ENCODE results near the gene MS4A6E. TPM values are rescaled to one million over a fixed set of nuclear protein-coding genes. Genes with fewer than 3 reads are reported as not detected.

The MS4A6E gene
- total and polyA plus RNA-seq, 2 of the 8 experiments (the other 6 are each of a cell fraction or from before 2014, with no cell fraction given), result not detected

- Histone ChIP-seq H4K20me1 (replicated peaks in 1 of 2; ENCODE audit: control insufficient read depth in 1 of 2, insufficient read depth in 2 of 2, low read length in 2 of 2) (no peaks in the 10 kb centered on the region), H3K9ac (replicated peaks in 1 of 4; ENCODE audit: extremely low read depth in 1 of 4, low read depth in 3 of 4, low read length in 3 of 4) (no peak overlapping the region), H3K27me3 (replicated peaks in 1 of 4; ENCODE audit: control insufficient read depth in 3 of 4, extremely low read depth in 1 of 4, insufficient read depth in 3 of 4, low read length in 3 of 4) (no peaks in the 10 kb centered on the region), H4K5ac (ENCODE audit: insufficient read length, low read depth, low read length) (no peak overlapping the region), H4K8ac (ENCODE audit: extremely low read depth, insufficient read depth, low read length) (no peak overlapping the region), H3K79me1 (ENCODE audit: low read depth, low read length) (no peaks in the 10 kb centered on the region), H3K4ac (replicated peaks; ENCODE audit: insufficient read length, low read depth, low read length) (no peak overlapping the region), H2BK20ac (ENCODE audit: low read length) (no peak overlapping the region), H3K27ac (ENCODE audit: low read depth, low read length) (no peak overlapping the region), H3K23me2 (ENCODE audit: low read depth, low read length) (no peaks in the 10 kb centered on the region), H3K18ac (ENCODE audit: extremely low read depth, low read length) (no peak overlapping the region), H3K79me2 (ENCODE audit: control insufficient read depth in 1 of 2, insufficient read depth in 2 of 2, low read length in 2 of 2) (no peaks in the 10 kb centered on the region), H3K9me3 (ENCODE audit: insufficient read depth in 2 of 2, low read depth in 1 of 2, low read length in 1 of 2) (no peaks in the 10 kb centered on the region), H2BK5ac (ENCODE audit: low read depth, low read length) (no peak overlapping the region), H2BK15ac (ENCODE audit: low read length) (no peak overlapping the region), H2AFZ (ENCODE audit: low read length) (no peak overlapping the region), H3K56ac (replicated peaks; ENCODE audit: insufficient read length, low read depth, low read length) (no peak overlapping the region), H2AK5ac (ENCODE audit: low read depth, low read length) (no peak overlapping the region), H2BK120ac (replicated peaks; ENCODE audit: low read depth, low read length) (no peak overlapping the region), H3K14ac (ENCODE audit: insufficient read length) (no peak overlapping the region), H3K4me1 (replicated peaks in 1 of 4; ENCODE audit: control insufficient read depth in 3 of 4, insufficient read depth in 4 of 4, low read length in 3 of 4) (no peaks in the 10 kb centered on the region), H4K91ac (replicated peaks; ENCODE audit: insufficient read length, low read length) (no peak overlapping the region), H2BK12ac (ENCODE audit: low read depth, low read length) (no peak overlapping the region), H3K36me3 (ENCODE audit: control insufficient read depth in 2 of 4, insufficient read depth in 4 of 4, low read length in 3 of 4) (no peaks in the 10 kb centered on the region), H3K4me3 (ENCODE audit: extremely low read depth in 1 of 4, insufficient read depth in 2 of 4, low read depth in 3 of 4, low read length in 4 of 4) (no peak overlapping the region), H3K23ac (ENCODE audit: insufficient read length) (no peak overlapping the region), H3K4me2 (ENCODE audit: insufficient read depth in 1 of 2, low read depth in 2 of 2, low read length in 2 of 2) (no peak overlapping the region)
- DNase-seq (ENCODE audit: low read depth in 1 of 2, low spot score in 2 of 2) (no peak), FAIRE-seq (no peak)
- POLR2A ChIA-PET (ENCODE audit: partially characterized antibody), result no interaction called here
- CTCF ChIA-PET (ENCODE audit: partially characterized antibody), result interaction anchor here (1.6 kb wide), 1 partner anchor 14 kb away, joined by 3 read pairs; no protein-coding TSS in a partner anchor
- no peak for TF ChIP-seq CBX5 (IDR thresholded peaks at IDR 0.05; ENCODE audit: low read depth, low read length)
- TF ChIP-seq USF2 (IDR thresholded peaks at IDR 0.05; ENCODE audit: low read length), result no peak
- TF ChIP-seq SP1 (IDR thresholded peaks at IDR 0.05; ENCODE audit: low read depth, low read length), result no peak
- no peak for TF ChIP-seq TAF1 (IDR thresholded peaks at IDR 0.05; ENCODE audit: low read depth, low read length)
- TF ChIP-seq CREB1 (IDR thresholded peaks at IDR 0.05), result no peak
- no peak for TF ChIP-seq CTCF (IDR thresholded peaks at IDR 0.05; ENCODE audit: control extremely low read depth in 1 of 3, insufficient read depth in 1 of 3, low read depth in 1 of 3, low read length in 3 of 3)
- TF ChIP-seq CHD1 (IDR thresholded peaks at IDR 0.05; ENCODE audit: low read depth, low read length), result no peak
- TF ChIP-seq BRCA1 (IDR thresholded peaks at IDR 0.05; ENCODE audit: low read depth, low read length), result no peak
- no peak for TF ChIP-seq EZH2 (IDR thresholded peaks at IDR 0.05; ENCODE audit: low read depth, low read length, severe bottlenecking)
- TF ChIP-seq MAFK (IDR thresholded peaks at IDR 0.05; ENCODE audit: low read depth, low read length), result no peak
Measured at GRCh38 chr11:60328460-60328859, 1.4 kb downstream of the MS4A6E start.

All from H1 (cell line).